Ecto neural progenitor cell (in vitro differentiated cells): Measurements from ENCODE around the gene CCDC171.
"Not testable (repeated sequence)": the region's sequence is repeated elsewhere in the genome, so short reads cannot be mapped to it uniquely, and the experiment has no call there.

Source experiments
- DNase-seq: peaks from one replicate; pipeline ENCODE4 v3.0.0-alpha.2; 2018; ENCODE audit warnings: low spot score

The CCDC171 gene

GRCh38 chr9:15552636-15553527 is at the start of gene CCDC171:
TSS of gene CCDC171 (plus strand) at chr9:15553043. CDS start at chr9:15564089, 11,046 bp downstream.
- DNase-seq: peak; percentile 95

DNA sequence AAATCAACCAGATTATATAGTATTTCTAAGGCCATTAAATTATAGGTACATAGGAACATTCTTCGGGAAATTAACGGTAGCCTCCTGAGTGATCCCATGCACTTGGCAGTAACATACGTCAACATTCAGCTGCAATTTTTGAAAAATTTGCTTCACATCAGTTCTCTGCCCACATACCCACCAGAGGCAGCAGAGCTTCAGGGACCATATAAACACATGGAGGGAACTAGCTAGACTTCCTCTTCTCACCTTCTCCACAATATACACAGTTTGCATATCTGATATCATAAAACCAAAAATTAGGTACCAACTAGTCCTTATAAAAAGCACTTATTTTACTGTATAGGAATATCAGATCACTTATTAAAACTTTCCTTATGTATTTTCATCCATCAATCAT is 46.9 kb upstream of the CCDC171 start:
- no peak for DNase-seq

GRCh38 chr9:15509931-15510788 is 42.7 kb upstream of the CCDC171 start:
- DNase-seq: peak; percentile 73

DNA sequence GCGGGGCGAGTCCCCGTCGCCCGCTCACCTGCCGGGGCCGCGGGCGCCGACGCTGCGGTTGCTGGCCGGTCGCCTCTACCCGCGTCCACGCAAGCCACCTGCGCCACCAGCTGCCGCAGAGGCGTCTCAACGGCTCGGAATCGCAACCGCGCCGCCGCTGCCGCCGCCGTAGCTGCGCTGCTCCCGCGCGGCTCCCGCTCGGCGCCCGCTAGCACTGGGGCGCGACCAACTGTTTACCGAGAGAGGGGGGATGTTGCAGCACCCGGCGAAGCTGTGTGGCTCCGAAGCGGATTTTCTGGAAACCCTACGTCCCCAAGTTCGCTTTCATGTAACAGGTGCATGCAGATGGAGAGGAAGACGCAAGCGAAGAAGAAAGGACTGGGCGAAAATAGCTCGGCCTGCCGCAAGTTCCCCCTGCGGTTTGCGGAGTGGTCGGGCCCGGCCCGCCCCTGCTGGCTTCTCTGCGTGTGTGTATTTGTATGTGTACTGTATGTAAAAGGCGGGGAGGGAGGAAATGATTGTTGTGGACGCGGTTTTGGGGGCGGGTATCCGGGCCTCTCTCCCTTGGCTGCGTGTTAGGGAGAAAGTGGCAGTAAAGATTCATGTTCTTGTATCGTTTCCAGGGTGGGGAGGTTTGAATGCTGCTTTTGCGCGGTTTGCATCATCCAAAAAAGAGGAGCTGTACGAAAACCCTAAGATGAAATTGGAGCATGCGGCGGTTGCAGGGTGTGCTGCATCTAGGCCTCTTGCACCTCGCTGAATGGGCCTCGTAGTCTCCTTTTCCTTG is 41.9 kb upstream of the CCDC171 start, which contains the start of gene PSIP1:
Gene PSIP1, minus strand, starts transcription at position 182 of the 787 bp plus-strand sequence. CDS start 782 bp downstream, outside the sequence.
- peak; percentile 90 for DNase-seq

GRCh38 chr9:15512204-15512603 is 40.6 kb upstream of the CCDC171 start:
- no peak for DNase-seq

DNA sequence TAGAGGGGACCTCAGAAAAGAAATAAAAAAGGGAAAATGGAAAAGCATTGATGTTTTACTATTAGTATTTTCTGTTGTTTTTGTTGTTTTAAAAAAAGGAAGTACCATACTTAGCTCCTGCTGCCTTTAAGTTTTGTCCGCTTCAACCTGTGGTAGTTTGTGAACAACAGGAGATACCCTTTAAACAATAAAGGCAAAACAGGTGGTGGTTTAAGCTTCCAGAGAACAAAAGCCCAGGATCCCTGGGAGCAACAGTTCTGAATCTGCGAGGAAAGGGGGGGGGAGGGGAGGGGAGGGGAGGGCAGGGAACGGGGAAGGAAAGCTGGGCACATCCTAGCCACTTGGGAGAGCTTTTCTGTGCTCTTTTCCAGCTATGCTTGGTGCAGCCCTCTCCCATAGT is 40.0 kb upstream of the CCDC171 start:
- DNase-seq: no peak

- DNase-seq: peak; percentile 55
Observed at GRCh38 chr9:15513335-15513734, 39.5 kb upstream of the CCDC171 start.

- DNase-seq: no peak
Observed at GRCh38 chr9:15519831-15520230, 33.0 kb upstream of the CCDC171 start.

DNA sequence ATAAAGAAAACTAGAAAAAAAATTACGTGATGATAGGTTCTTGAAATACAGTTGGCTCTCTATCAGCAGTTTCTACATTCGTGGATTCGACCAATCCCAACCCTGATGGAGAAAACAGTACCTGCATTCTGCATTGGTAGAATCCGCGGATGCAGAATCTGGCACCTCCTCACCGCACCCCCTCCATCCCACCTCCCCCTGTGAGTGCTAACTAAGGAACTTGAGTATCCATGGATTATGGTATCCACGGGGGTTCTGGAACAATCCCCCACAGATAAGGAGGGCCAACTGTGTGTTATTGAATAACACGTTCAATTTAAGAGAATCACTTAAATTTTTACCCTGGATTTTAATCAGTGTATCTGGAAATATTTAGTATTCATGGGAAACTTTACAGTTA is 31.6 kb upstream of the CCDC171 start:
- no peak for DNase-seq

DNA sequence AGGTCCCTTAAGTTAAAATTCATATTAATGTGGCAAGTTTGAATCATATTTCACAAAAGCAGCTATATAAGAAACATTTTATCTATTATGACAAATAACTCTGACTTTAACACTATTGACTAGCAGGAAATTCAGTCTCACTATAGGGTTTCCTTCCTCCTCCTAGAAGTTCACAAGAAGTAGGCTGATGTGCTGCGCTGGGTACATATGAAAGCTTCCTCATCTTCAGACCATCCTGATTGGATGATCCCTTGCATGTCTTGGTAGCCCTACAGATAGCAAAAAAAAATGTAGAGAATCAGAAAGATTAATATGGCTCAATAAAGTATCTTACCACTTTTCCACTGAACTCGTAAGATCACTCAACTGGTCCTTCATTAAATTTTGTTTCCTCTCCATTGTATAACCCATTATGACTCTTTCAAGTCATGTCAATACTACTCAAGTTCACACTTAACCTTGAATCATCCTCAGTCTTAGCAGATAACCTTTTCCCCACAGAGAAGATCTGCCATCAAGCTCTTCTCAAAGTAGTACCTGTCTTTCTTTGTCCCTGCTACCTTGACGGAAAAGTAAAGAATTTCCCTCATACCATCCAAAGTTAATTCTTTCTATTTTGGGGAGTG is 30.6 kb upstream of the CCDC171 start:
- DNase-seq: no peak

DNA sequence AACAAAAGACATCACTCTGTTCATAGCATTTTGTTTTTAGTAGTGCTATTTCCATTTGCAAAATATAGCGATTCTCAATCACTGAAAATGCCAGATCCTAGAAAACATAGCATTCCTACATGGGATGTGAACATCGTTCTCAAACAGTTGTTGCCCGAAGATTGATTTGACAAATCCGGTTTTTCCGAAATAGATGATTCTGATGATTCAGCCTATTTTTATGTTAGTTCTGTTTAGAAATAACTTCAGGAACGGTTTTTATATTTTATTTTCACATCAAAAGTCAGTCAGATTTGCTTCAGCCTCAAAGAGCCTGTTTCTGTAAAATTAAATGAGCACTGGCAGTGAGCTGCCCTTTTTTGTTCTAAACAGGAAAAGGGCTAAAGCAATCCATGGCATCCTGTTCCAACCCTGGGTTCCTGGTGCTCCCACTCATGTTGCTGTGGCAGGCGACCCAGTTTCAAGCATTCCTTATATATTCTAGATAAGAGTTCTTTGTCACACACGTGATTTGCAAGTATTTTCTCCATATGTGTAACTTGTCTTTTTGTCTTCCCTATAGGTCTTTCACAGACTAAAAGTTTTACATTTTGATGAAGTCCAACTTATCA is 27.9 kb upstream of the CCDC171 start:
- no peak for DNase-seq

GRCh38 chr9:15525958-15526357 is 26.9 kb upstream of the CCDC171 start:
- no peak for DNase-seq

- DNase-seq: not testable (repeated sequence)
Observed at GRCh38 chr9:15527035-15527434, 25.8 kb upstream of the CCDC171 start.

- no peak for DNase-seq
Observed at GRCh38 chr9:15529566-15530324, 23.1 kb upstream of the CCDC171 start.

- no peak for DNase-seq
Observed at GRCh38 chr9:15531380-15531779, 21.5 kb upstream of the CCDC171 start.

DNA sequence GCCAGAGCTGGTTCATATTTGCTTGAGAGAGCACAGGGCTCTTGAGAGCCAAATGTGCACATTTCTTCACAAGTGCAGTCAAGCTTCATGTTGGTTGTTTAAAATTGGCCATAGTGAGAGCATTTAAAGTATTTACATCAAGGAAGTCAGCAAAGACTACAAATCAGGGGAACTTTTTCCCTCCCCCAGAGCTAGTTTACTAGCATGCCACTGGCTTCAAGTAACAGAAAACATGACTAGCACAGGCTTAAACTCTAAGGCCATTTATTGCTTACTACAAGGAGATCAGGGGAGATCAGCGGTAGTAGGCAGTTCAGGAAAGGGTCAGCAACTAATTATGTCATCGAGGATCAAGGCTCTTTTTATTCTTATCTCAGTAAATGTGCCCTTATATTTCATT is 11.0 kb upstream of the CCDC171 start:
- no peak for DNase-seq

- no peak for DNase-seq
Observed at GRCh38 chr9:15542624-15543023, 10.2 kb upstream of the CCDC171 start.

DNA sequence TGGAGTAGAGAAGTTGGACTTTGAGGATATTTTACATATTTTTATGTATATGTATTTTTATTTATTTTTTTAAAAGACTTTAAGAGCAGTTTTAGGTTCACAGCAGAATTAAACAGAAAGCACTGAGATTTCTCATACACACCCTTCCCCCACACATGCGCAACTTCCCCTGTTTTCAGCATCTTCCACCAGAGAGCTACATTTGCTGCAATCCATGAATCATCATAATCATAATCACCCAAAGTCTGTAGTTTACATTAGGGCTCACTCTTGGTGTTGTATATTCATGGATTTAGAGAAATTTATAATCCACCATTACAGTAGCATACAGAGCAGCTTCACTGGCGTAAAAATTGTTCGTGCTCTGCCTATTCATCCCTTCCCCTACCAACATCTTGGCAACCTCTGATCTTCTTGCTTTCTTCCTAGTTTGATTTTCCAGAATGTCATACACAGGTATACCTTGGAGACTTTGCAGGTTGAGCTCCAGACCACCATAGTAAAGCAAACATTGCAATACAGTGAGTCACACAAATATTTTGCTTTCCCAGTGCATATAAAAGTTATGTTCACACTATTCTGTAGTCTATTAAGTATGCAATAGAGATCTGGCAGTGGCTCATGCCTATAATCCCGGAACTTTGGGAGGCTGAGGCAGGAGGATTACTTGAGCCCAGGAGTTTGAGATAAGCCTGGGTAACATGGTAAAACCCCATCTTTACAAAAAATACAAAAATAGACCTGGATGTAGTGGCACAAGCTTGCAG is 9.6 kb upstream of the CCDC171 start:
- no peak for DNase-seq

DNA sequence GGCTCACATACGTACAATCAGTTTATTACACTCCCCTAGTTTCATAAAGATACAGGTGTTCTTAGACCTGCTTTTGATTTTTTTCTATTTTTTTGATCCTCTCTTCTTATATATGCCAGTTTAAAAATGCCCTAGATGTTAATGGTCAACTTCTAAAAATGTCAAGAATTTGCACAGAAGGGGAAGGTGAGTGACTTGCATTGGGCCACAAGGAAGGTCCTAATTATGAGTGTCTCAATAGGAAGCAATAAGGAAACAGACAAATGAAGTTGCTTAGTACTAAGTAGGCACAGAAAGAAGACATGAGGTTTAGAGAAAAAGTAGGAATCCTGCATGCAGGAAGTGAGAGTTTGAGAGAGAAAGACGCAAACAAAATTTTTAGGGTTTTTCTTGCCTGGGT is 3.2 kb upstream of the CCDC171 start:
- no peak for DNase-seq

- DNase-seq: no peak
Observed at GRCh38 chr9:15553528-15553898, 670 bp downstream of the CCDC171 start.
